Spleen (tissue), 7 donors: ENCODE measurements around the gene MAN1C1.

Source experiments
- CTCF ChIP-seq, 11 experiments: fragments of 200-600 bp in 7 of 11; fragments of 450-650 bp in 4 of 11; sonication (generic) in 4 of 11; IDR thresholded peaks in 8 of 11; conservative IDR thresholded peaks in 3 of 11; 1 replicate in 7 of 11; 2 replicates in 4 of 11; pipeline versions ENCODE4 v1.4.0 to v1.8.0; 2016 to 2021; ENCODE audit warnings: antibody characterized with exemption in 11 of 11, inconsistent platforms in 4 of 11, mild to moderate bottlenecking in 1 of 11
- POLR2A ChIP-seq, 3 donors: fragments of 450-650 bp; IDR thresholded peaks; one replicate each; pipeline ENCODE4 v1.5.1; 2017; ENCODE audit warnings: antibody characterized with exemption in 3 of 3, mild to moderate bottlenecking in 1 of 3
- POLR2AphosphoS5 ChIP-seq, 3 donors: sonication (generic); formaldehyde crosslinking; IDR thresholded peaks; one replicate each; pipeline ENCODE4 v1.5.1; 2017; ENCODE audit warnings: antibody characterized with exemption in 3 of 3
- donor health status: DM: no; HTN: no; CAD: no; lungs with moderate emphysema.
- donor health status: DM: no; HTN: no; CAD: no.
- donor health status: DM: no; HTN: no; CAD: no.

GRCh38 chr1:25774921-25775771 is 158.6 kb downstream of the MAN1C1 start:
- TF ChIP-seq CTCF (IDR thresholded peaks at IDR 0.05 in 8 of 11, conservative IDR thresholded peaks at IDR 0.05 in 3 of 11) = no peak
- no peak for TF ChIP-seq POLR2A (IDR thresholded peaks at IDR 0.05)
- TF ChIP-seq POLR2AphosphoS5 (IDR thresholded peaks at IDR 0.05) = peak; percentile 37 to 64 (median 41)
